ENCODE measurements around the gene LRRC39.
"Not testable (repeated sequence)": the region's sequence is repeated elsewhere in the genome, so short reads cannot be mapped to it uniquely, and the experiment has no call there.

The LRRC39 gene

DNA sequence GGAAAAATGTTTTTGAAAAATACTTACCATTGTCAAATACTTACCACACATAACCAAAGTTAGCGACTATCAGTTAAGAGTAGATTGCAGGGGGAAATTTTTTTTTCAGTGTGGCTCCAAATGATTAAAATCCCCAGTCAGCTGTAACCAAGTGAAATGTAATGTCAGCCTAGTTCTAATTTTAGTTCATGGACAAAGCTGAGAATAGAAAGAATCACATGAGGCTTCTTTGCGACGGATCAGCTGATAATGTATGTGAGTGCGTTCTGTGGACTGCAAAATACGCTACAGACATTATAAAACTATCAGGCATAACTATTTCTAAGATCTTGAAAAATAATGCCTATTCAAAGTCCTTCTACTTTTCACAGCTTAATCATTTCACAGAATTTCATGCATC is at the start of gene LRRC39:
Gene LRRC39, minus strand, starts transcription at position 166 of the 400 bp plus-strand sequence. CDS start 9,740 bp downstream, outside the sequence.
- no peak for DNase-seq (ENCODE audit: low read depth)

DNA sequence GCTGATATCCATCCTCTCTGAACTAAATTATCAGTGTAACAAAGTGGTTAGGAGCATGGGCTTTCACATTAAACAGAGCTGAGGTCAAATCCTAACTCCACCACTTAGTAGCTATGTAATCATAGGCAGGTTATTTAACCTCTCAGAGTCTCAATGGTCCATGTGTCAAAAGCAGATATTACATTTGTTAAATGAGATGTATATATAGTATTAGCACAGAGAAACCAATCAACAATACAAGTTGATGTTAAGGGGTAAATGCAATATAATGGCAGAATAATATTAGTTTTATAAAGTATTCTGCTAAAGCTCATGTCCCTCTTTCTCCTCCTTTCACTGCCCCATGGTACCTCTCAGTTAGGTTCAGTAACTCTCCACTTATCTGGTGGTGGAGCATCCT is 44.4 kb upstream of the LRRC39 start:
- no peak for DNase-seq (ENCODE audit: low read depth)

DNA sequence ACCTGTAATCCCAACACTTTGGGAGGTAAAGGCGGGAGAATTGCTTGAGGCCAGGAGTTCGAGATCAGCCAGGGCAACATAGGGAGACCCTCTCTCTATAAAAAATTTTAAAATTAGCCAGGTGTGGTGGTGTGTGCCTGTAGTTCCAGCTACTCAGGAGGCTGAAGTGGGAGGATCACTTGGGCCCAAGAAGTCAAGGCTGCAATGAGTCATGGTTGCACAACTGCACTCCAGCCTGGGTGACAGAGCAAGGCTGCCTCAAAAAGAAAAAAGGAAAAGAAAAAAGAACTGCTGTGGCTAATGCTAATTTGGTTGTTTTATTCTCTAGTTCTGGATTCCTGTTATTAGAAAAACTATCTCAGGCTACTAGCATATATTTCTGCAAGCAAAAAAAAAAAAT is 41.8 kb upstream of the LRRC39 start:
- no peak for DNase-seq (ENCODE audit: low read depth)

DNA sequence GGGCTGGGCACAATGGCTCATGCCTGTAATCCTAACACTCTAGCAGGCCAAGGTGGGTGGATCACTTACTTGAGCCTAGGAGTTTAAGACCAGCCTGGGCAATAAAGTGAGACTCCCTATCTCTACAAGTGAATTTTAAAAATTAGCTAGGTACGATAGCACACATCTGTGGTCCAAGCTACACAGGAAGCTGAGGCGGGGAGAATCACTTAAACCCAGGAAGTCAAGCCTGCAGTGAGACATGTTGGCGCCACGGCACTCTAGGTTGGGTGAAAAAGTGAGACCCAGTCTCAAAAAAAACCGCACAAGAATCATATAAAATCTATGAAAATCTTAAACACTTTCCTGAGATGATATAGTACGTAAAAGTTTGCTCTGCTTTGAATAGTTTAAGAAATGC is 41.4 kb upstream of the LRRC39 start:
- DNase-seq (ENCODE audit: low read depth): no peak

DNA sequence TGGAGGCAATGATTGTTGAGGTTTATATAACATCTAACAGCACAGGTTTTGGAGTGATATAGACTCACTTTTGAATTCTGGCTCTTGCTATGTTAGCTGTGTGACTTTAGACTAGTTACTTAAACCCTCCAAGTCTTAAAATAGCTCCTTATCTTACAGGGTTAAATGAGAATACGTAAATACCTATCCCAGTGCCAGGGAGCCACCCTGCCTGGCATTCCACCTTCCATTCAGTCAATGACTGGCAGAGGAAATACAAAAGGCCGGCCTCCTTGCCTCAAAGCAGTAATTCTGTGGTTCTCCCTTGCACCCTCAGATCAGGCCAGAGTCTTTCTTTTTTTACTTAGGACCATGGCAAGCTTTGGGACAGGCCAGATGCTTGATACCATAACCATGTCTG is 39.8 kb upstream of the LRRC39 start:
- DNase-seq (ENCODE audit: low read depth): no peak

DNA sequence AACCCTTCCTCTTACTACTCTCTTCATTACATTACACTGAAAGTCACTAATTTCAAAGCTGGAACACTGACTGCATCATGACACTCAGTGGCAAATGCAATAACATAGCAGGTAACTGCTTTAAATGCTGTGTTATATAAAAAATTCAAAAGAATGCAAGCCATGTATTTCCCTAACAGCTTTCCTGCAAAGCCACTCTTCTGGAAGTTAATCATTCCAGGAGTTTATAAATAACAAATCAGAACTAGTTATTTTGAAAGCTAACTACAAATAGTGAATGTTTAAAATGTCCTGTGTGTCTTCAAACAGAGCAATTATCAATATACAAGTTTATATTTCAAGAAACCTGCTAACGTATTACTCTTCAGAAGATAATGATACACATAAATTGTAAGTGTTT is 37.0 kb upstream of the LRRC39 start:
- DNase-seq (ENCODE audit: low read depth): no peak

DNA sequence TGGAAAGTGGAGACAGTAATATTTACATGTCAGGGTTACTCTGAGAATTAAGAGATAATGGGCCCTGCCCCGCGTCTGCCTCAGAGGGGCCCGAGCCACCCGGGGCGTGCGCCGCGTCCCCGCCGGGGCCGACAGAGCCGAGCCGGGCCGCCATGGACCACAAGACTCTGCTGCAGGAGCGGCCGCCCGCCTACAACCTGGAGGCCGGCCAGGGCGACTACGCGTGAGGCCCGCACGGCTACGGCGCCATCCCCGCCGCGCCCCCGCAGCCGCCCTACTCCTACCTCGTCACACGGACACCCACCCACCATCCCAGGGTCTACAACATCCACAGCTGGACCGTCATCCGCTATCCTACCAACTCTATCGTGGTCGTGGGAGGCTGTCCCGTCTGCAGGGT is 35.1 kb upstream of the LRRC39 start:
- DNase-seq (ENCODE audit: low read depth): no peak

DNA sequence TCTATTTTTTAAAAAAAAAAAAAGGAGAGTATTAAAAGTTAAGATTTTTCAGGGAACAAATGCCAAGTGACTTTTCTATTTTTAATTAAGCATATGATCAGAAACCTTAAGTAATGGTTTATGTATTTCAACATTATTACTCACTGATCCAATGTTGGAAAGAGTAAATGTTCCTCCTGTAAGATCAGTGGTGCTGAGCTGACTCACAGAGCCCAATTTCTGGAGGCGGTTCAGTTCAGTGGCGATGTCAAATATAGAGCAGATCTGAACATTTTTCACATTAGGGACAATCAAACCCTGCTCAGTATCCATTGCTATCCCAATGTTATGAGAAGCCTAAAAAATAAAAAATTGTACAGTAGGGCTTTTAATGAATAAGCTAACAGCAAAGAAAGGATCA is 28.2 kb upstream of the LRRC39 start:
- no peak for DNase-seq (ENCODE audit: low read depth)

DNA sequence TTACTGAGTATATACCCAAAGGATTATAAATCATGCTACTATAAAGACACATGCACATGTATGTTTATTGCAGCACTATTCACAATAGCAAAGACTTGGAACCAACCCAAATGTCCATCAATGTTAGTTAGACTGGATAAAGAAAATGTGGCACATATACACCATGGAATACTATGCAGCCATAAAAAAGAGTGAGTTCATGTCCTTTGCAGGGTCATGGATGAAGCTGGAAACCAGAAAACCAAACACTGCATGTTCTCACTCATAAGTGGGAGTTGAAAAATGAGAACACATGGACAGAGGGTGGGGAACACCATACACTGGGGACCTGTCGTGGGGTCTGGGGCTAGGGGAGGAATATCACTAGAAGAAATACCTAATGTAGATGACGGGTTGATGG is 27.5 kb upstream of the LRRC39 start:
- not testable (repeated sequence) for DNase-seq (ENCODE audit: low read depth)

DNA sequence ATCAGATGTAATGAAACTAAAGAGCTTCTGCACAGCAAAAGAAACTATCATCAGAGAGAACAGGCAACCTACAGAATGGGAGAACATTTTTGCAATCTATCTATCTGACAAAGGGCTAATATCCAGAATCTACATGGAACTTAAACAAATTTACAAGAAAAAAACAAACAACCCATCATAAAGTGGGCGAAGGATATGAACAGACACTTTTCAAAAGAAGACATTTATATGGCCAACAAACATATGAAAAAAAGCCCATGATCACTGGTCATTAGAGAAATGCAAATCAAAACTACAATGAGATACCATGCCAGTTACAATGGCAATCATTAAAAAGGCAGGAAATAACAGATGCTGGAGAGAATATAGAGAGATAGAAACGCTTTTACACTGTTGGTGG is 27.0 kb upstream of the LRRC39 start:
- not testable (repeated sequence) for DNase-seq (ENCODE audit: low read depth)

DNA sequence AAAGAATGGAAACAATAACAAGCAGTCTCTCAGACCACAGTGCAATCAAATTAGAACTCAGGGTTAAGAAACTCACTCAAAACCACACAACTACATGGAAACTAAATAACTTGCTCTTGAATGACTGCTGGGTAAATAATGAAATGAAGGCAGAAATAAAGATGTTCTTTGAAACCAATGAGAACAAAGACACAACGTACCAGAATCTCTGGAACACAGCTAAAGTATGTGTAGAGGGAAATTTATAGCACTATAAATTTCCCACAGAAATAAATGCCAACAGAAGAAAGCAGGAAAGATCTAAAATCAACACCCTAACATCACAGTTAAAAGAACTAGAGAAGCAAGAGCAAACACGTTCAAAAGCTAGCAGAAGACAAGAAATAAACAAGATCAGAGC is 24.6 kb upstream of the LRRC39 start:
- not testable (repeated sequence) for DNase-seq (ENCODE audit: low read depth)

DNA sequence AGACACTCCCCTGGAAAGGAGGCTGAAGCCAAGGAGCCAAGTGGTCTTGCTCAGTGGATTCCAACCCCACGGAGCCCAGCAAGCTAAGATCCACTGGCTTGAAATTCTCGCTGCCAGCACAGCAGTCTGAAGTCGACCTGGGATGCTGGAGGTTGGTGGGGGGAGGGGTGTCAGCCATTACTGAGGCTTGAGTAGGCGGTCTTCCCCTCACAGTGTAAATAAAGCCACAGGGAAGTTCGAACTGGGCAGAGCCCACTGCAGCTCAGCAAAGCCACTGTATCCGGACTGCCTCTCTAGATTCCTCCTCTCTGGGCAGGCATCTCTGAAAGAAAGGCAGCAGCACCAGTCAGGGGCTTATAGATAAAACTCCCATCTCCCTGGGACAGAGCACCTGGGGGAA is 22.0 kb upstream of the LRRC39 start:
- not testable (repeated sequence) for DNase-seq (ENCODE audit: low read depth)

DNA sequence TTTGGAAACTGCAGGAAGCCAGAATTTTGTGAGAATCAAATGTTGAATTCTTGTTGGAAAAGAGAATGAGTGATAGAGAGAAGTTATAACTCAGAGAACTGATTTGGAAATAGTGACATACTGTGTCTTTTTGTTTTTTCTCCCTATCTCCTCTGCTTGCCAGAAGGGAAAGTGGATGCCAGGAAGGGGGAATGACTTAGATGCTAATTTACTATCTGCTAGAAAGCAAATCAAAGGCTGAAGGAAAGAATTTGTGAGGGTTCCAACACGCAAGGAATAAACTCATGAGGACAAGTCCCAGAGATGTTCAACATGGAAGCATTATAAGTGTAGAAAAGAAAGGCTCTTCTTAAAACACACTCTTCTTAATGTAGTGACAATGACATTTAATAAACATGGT is 20.5 kb upstream of the LRRC39 start:
- no peak for DNase-seq (ENCODE audit: low read depth)

DNA sequence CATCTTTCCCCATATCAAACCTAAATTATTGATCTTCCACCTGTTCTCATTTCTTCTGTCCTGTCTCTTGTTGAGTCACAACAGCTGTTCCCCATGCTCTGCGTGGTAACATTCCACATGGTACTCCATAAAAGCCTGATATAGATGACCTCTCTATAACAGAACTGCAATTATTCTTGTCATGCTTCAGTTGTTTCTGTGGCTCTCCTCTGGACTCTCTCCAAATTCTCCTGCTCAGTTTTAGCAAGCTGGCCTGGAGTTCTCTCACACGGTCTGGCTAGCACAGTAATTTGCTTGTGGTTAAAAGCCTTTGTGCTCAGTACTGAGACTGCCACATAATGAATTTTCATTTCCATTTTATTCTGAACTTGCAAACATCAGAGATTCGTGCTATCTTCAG is 10.6 kb upstream of the LRRC39 start:
- DNase-seq (ENCODE audit: low read depth): no peak

DNA sequence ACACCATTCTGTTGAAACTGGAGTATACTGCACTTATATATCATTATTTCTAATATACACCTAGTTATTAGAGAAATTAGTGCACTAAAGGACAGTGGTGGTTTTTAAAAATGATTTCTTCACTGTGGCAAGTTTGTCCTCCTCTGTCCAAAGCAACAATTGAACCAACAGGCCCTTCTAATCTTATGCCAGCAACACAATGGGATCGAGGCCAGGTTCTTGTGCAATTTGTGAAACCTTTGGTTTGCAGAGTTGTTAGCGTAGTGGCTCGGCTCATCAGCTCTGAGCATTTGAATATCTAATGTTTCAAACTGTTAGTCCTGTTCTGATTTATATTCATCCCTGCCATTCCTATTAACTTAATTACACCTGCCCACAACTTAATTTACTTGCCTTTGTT is 9.9 kb upstream of the LRRC39 start:
- no peak for DNase-seq (ENCODE audit: low read depth)

DNA sequence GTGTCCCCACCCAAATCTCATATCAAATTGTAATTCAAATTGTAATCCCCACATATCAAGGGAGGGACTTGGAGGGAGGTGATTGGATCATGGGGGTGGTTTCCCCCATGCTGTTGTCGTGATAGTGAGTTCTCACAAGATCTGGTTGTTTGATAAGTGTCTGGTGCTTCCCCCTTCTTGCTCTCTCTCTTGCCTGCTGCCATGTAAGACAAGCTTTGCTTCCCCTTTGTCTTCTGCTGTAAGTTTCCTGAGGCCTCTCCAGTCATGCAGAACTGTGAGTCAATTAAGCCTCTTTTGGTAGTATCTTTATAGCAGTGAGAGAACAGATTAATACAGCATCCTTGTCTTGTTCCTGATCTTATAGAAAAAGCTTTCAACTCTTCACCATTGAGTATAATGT is 6.5 kb upstream of the LRRC39 start:
- no peak for DNase-seq (ENCODE audit: low read depth)

DNA sequence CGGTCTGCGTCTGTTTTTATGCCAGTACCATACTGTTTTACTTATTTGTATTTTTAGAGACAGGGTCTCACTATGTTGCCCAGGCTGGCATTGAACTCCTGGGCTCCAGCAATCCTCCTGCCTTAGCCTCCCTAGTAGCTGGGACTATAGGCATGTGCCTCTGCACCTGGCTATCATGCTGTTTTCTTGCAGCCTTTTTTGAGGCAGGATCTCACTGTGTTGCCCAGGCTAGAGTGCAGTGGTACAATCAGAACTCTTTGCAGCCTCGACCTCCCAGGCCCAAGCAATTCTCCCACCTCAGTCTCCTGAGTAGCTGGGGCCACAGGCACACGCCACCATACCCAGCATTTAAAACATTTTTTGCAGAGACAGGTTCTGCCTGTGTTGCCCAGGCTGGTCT is 5.3 kb upstream of the LRRC39 start:
- DNase-seq (ENCODE audit: low read depth): no peak

DNA sequence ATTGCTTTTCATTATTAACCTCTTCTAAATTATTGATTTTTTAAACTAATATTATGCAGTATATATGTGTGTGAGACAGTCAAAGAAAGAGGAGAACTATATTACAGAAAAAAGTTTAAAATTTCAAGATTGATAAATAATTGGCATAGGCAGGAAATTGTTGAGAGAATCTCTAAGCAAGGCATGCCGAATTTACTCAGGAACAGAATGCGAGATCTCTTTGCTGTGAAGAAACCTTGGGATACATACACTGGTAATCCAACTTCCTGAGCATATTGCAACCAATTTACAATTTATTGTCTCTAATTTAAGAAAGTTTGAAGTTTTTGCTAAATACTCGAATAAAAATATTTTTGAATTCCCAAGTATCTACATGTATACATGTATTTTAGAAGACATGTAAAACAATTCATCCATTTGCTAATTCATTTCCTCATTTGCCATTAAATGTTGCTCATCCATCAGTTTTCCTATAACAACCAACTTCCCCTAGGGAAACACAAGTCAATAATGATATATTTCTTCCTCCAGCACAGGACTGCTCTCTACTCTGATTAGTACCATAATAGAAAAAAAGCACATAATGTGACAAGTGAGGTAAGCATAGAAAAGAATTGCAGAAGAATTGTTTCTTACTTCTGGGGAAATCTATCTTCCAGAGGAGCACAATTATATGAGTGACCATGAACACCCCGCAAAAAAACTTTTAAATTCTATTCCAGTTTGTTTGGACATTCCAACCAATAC is 588 bp downstream of the LRRC39 start:
- DNase-seq (ENCODE audit: low read depth): no peak

DNA sequence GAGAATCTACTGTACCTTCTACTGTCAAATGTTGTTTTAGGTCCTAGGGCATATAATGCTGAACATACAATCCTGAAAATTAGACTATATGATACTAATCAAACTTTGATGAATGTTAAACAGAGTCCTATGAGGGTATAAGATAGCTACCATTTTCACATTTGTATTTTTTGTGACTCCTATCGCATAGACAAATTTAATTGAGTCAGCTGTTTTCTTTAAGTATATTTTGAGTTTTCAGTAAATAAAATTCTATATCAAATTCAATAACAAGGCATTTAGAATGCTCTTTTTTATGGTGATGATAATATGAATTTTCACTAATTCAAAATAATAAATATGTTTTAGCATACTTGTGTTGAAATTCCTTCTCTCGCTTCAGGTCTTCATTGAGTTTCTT is 10.0 kb downstream of the LRRC39 start:
- no peak for DNase-seq (ENCODE audit: low read depth)

DNA sequence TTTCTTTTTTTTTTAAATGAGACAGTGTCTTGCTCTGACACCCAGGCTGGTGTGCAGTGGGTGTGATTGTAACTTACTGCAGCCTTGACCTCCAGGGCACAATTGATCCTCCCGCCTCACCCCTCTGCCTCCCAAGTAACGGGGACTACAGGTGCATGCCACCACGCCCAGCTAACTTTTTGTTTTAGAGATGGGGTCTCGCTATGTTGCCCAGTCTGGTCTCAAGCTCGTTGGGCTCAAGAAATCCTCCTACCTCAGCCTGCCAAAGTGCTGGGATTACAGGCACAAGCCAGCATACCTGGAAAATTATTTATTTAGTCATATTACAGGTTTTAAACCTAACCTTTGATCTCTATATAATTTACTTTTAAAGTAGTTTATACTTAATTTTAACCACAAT is 13.4 kb downstream of the LRRC39 start:
- DNase-seq (ENCODE audit: low read depth): no peak

DNA sequence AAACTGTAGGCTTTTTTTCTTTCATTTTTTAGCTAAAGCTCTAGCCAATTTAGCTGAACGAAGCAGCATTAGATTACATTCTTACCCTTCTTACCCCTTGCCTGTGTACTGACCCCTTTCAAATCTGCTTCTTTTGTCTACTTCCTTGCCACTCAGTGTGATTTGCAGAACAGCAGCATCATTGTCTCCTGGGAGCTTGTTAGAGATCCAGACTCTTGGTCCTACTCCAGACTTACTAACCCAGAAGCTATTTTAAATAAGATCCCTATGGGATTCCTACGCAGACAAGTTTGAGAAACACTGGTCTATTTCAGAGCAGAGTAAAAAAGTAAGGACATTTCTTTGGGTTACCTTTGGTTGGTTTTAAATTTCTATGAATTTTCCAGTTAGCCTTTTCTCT is 13.8 kb downstream of the LRRC39 start:
- no peak for DNase-seq (ENCODE audit: low read depth)

DNA sequence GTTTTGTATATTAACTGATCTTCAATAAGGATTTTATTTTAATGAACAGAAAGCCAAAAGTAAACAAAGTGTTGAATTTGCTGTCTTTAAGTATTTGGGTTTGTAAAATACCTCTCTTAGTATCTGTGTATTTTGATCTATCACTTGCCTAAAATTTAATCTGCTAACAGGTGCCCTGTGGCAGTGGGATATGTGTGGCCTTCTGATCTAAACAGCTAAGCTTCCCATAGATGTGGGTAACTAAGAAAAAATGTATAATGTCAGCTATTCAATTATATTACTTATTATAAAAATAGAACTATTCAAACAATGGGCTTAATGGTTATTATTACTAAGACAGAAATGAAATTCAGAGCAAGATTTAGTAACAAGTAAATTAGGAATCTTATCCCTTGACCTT is 15.2 kb downstream of the LRRC39 start:
- no peak for DNase-seq (ENCODE audit: low read depth)

DNA sequence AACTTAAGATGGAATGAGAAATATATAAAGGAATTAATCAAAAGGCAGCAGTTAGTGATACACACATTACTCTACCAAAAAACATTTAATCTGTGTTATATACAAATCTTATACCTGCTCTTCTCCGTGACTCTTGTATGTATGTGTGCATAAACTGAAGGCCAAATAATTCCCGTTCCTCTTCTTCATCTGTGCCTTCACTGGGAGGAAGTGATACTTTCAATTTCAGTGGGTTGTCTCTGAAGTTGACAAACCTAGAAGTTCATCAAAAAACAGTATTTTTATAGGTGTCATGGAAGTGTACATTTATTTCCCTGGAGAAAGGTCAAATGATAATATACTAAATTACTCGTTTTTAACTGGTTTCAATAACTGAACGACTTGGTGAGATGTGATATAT is 25.8 kb downstream of the LRRC39 start:
- no peak for DNase-seq (ENCODE audit: low read depth)

DNA sequence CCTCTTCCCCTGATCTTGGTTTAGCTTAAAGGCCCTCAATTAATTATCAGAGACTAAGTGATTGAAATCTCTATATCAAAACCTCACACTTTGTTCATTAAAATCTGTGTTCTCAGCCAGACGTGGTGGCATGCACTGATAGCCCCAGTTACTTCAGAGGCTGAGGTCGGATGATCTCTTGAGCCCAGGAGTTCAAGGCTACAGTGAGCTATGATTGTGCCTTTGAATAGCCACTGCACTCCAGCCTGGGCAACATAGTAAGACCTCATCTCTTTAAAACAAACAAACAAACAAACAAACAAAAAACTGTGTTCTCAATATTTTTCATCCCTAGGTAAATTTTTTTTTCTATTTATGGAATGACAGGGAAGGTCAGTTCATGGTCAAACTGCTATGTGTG is 26.4 kb downstream of the LRRC39 start:
- no peak for DNase-seq (ENCODE audit: low read depth)

DNA sequence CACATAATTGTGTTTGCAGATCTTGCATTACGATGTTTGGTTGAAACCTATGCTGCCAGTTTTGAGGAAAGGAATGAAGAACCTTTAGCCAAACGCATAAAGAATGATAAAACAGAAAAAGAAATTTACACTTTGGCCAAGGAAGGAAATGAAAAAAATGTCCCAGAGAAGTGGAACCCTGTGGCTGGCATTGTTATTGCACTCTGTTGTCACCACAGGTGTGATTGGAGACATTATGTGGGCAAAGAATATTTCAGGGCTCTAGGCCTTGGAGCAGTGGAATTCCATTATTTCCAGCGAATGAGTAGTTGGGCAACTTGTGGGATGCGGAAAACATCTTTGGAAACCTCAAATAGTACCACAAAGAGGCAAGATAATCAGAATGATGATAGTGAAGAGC is 30.2 kb downstream of the LRRC39 start:
- no peak for DNase-seq (ENCODE audit: low read depth)
